Left forelimb (tissue), 1 donor: Measurements from ENCODE around the gene GCFC2.
"Not testable (repeated sequence)": the region's sequence is repeated elsewhere in the genome, so short reads cannot be mapped to it uniquely, and the experiment has no call there.

Source experiments
- DNase-seq: peaks from one replicate; pipeline ENCODE4 v3.0.0-alpha.2; 2018; ENCODE audit warnings: low spot score

GCFC2 gene

GRCh38 chr2:75679556-75679955 is 31.2 kb downstream of the GCFC2 start:
- no peak for DNase-seq

- no peak for DNase-seq
Measured at GRCh38 chr2:75676464-75676863, 34.3 kb downstream of the GCFC2 start.

GRCh38 chr2:75675908-75676307 is 34.8 kb downstream of the GCFC2 start:
- no peak for DNase-seq

GRCh38 chr2:75675423-75675822 is 35.3 kb downstream of the GCFC2 start:
- DNase-seq: not testable (repeated sequence)

GRCh38 chr2:75667884-75668283 is 42.8 kb downstream of the GCFC2 start:
- no peak for DNase-seq

- DNase-seq: no peak
Measured at GRCh38 chr2:75666911-75667310, 43.8 kb downstream of the GCFC2 start.

- DNase-seq: no peak
Measured at GRCh38 chr2:75657798-75658197, 52.9 kb downstream of the GCFC2 start.

GRCh38 chr2:75656563-75656962 is 54.2 kb downstream of the GCFC2 start:
- DNase-seq: no peak

- DNase-seq: no peak
Measured at GRCh38 chr2:75655861-75656260, 54.9 kb downstream of the GCFC2 start.

- DNase-seq: no peak
Measured at GRCh38 chr2:75654012-75654411, 56.7 kb downstream of the GCFC2 start.

GRCh38 chr2:75647771-75648170 is 62.9 kb downstream of the GCFC2 start:
- DNase-seq: no peak

- peak; percentile 88 for DNase-seq
Measured at GRCh38 chr2:75646583-75647425, 63.9 kb downstream of the GCFC2 start, which contains the start of gene MRPL19. TSS of gene MRPL19 (plus strand) at chr2:75646783. CDS start at chr2:75646808, 25 bp downstream.

- DNase-seq: no peak
Measured at GRCh38 chr2:75646090-75646582, 64.6 kb downstream of the GCFC2 start.

- no peak for DNase-seq
Measured at GRCh38 chr2:75645643-75646042, 65.1 kb downstream of the GCFC2 start.

GRCh38 chr2:75643980-75644379 is 66.7 kb downstream of the GCFC2 start:
- no peak for DNase-seq

- no peak for DNase-seq
Measured at GRCh38 chr2:75641587-75641986, 69.1 kb downstream of the GCFC2 start.

GRCh38 chr2:75640621-75641121 is 70.0 kb downstream of the GCFC2 start:
- DNase-seq: no peak

GRCh38 chr2:75637568-75637967 is 73.1 kb downstream of the GCFC2 start:
- DNase-seq: no peak

GRCh38 chr2:75634945-75635344 is 75.8 kb downstream of the GCFC2 start:
- no peak for DNase-seq

GRCh38 chr2:75633620-75634019 is 77.1 kb downstream of the GCFC2 start:
- no peak for DNase-seq

GRCh38 chr2:75632813-75633212 is 77.9 kb downstream of the GCFC2 start:
- no peak for DNase-seq

GRCh38 chr2:75632091-75632701 is 78.5 kb downstream of the GCFC2 start:
- DNase-seq: no peak

- DNase-seq: peak; percentile 75
Measured at GRCh38 chr2:75627902-75628504, 82.7 kb downstream of the GCFC2 start.
